Measurements from ENCODE around the gene LGR6.
A peak's percentile ranks its signal among the peaks of the same experiment; 100 is the strongest.

The LGR6 gene

DNA sequence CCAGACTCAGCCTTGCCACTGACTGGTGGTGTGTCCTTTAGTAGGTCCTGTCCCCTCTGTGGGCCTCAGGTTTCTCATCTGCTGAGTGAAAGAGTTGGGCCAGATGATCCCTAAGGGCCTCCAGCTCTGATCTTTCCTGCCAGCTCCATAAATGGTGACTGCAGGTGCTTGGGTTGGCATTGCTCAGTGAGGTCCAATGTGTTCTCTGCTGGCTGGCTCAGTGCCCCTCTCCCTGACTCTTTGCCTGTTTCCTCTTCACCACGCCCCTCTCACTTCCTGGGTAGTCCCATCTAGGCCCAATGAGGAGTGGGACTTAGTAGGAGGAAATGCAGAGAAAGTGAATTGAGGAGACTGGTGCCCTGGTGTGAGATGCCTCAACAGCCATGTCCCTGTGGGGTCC, 111.6 kb downstream of the LGR6 start:
- DNase-seq (ENCODE audit: low read depth) = no peak
- no peak overlapping the region for H3K4me3 ChIP-seq (ENCODE audit: low read depth, low read length)
- in situ Hi-C loops (cut with HindIII; ENCODE audit: low sequenced_read_pairs) = no loop called here
- TF ChIP-seq CTCF (IDR thresholded peaks at IDR 0.05; ENCODE audit: low read depth, low read length, missing control alignments) = no peak

DNA sequence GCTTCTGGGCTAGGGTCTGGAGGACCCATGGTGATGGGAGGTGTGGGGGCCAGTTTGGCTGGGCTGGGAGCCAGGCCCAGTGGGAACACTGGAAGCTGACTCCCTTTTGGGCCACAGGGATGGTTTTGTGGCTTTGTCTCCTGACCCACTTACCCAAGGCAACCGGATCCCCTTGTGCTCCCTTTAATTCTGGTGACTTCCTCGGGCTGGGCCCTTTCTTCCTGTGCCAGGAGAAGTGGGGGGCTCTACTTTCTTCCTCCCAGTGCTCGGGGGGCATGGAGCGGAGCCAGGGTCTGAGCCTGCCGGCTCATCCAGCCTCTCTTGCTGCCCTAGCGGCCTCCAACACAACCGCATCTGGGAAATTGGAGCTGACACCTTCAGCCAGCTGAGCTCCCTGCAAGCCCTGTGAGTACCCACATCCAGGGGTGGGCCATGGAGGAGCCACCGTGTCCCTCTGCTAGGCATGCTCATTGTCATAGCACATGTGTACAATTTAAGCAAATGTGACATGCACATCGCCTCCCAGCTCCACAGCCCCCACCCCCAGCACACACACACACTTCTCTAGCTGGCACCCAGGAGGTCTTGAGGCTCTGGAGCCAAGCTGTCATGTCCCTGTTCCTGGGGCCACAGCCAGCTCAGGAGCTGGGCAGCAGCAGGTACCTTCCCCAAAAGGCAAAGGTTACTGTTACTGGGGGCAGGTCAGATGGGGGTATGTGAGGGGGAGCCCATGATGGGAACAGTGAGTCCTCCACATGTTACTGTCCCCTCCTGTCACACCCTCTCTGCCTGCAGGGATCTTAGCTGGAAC, 113.1 kb downstream of the LGR6 start:
- TF ChIP-seq CTCF (IDR thresholded peaks at IDR 0.05; ENCODE audit: low read depth, low read length, missing control alignments) = no peak
- in situ Hi-C loops (cut with HindIII; ENCODE audit: low sequenced_read_pairs) = no loop called here
- DNase-seq (ENCODE audit: low read depth) = no peak
- no peak overlapping the region for H3K4me3 ChIP-seq (ENCODE audit: low read depth, low read length)

GRCh38 chr1:202310071-202310725, 116.6 kb downstream of the LGR6 start:
- TF ChIP-seq CTCF (IDR thresholded peaks at IDR 0.05; ENCODE audit: low read depth, low read length, missing control alignments) = no peak
- DNase-seq (ENCODE audit: low read depth) = no peak
- H3K4me3 ChIP-seq (ENCODE audit: low read depth, low read length) = no peak overlapping the region
- in situ Hi-C loops (cut with HindIII; ENCODE audit: low sequenced_read_pairs) = loop anchor here (10.0 kb wide), 1 partner anchor 105 kb away; no protein-coding TSS in a partner anchor

GRCh38 chr1:202310746-202311145, 117.1 kb downstream of the LGR6 start:
- DNase-seq (ENCODE audit: low read depth) = no peak
- TF ChIP-seq CTCF (IDR thresholded peaks at IDR 0.05; ENCODE audit: low read depth, low read length, missing control alignments) = no peak
- in situ Hi-C loops (cut with HindIII; ENCODE audit: low sequenced_read_pairs) = loop anchor here (10.0 kb wide), 1 partner anchor 106 kb away; no protein-coding TSS in a partner anchor
- H3K4me3 ChIP-seq (ENCODE audit: low read depth, low read length) = no peak overlapping the region

GRCh38 chr1:202311875-202312635, 118.5 kb downstream of the LGR6 start:
- no peak overlapping the region for H3K4me3 ChIP-seq (ENCODE audit: low read depth, low read length)
- in situ Hi-C loops (cut with HindIII; ENCODE audit: low sequenced_read_pairs) = loop anchor here (10.0 kb wide), 1 partner anchor 107 kb away; no protein-coding TSS in a partner anchor
- no peak for TF ChIP-seq CTCF (IDR thresholded peaks at IDR 0.05; ENCODE audit: low read depth, low read length, missing control alignments)
- no peak for DNase-seq (ENCODE audit: low read depth)

DNA sequence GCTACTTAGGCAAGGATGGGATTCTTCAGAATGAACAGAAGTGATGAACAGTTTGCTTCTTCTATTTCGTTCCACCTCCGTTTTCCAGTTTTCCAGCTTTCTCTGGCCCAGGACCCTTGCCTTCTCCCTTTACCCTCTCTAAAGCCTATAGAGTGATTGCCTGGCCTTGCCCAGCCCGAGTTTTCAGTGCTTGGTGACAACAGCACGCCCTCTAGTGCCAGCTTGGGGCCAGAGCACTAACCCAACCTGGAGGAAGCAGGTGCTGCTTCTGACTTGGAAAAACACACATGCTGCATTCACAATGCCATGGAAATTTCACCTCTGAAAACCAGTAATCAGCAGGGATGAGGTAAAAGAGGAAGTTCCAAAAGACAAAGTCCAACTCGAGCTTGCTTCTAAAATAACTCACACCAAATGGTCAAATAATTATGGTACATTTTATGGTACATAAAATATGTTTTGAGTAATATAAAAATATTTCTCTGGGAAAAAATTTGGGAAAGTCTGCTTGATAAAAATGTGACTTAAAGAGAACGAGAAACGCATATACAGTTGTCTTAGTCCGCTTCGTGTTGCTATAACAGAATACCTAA, 122.1 kb downstream of the LGR6 start:
- in situ Hi-C loops (cut with HindIII; ENCODE audit: low sequenced_read_pairs) = loop anchor here (10.0 kb wide), 1 partner anchor 111 kb away; no protein-coding TSS in a partner anchor
- peak; percentile 59 for DNase-seq (ENCODE audit: low read depth)
- H3K4me3 ChIP-seq (ENCODE audit: low read depth, low read length) = no peak overlapping the region
- TF ChIP-seq CTCF (IDR thresholded peaks at IDR 0.05; ENCODE audit: low read depth, low read length, missing control alignments) = peak; percentile 99
